Thoracic aorta (tissue), 2 donors: ENCODE data around the gene PDE1A. TPM values are rescaled to one million over a fixed set of nuclear protein-coding genes. Genes with fewer than 3 reads are reported as not detected.
"Not testable (repeated sequence)": the region's sequence is repeated elsewhere in the genome, so short reads cannot be mapped to it uniquely, and the experiment has no call there.

Source experiments
- ATAC-seq: fragments of 150-250 bp; one replicate; pipeline ENCODE4 v1.8.0; 2017; ENCODE audit warnings: low read depth; ENCODE audit not compliant: insufficient number of reproducible peaks, low FRiP score
- DNase-seq: peaks from one replicate; pipeline ENCODE4 v3.0.0-alpha.2; 2020; ENCODE audit warnings: low spot score
- H3K27ac ChIP-seq, 2 donors: fragments of 200-600 bp; sonication (generic); 1 replicate in 1 of 2; 2 replicates in 1 of 2; pipeline ENCODE4 v1.5.1; 2016; ENCODE audit warnings: mild to moderate bottlenecking in 2 of 2, moderate library complexity in 2 of 2
- H3K27me3 ChIP-seq: fragments of 200-600 bp; sonication (generic); replicated peaks from 2 replicates; pipeline ENCODE4 v1.6.0; 2016; ENCODE audit warnings: mild to moderate bottlenecking; ENCODE audit not compliant: insufficient read depth
- H3K36me3 ChIP-seq: fragments of 200-600 bp; sonication (generic); one replicate; pipeline ENCODE4 v1.5.1; 2016
- H3K4me1 ChIP-seq, 2 donors: fragments of 200-600 bp; sonication (generic); 1 replicate in 1 of 2; 2 replicates in 1 of 2; pipeline versions ENCODE4 v1.5.1 to v1.6.0; 2016; ENCODE audit warnings: low read depth in 2 of 2, mild to moderate bottlenecking in 1 of 2; ENCODE audit not compliant: control insufficient read depth in 1 of 2
- H3K4me3 ChIP-seq: fragments of 200-600 bp; sonication (generic); 2 replicates; pipeline ENCODE4 v1.5.1; 2016; ENCODE audit warnings: mild to moderate bottlenecking
- H3K9me3 ChIP-seq: fragments of 200-600 bp; sonication (generic); 2 replicates; pipeline ENCODE4 v1.5.1; 2016
- CTCF ChIP-seq: fragments of 200-600 bp; sonication (generic); IDR thresholded peaks from one replicate; pipeline ENCODE4 v1.5.1; 2019; ENCODE audit warnings: antibody characterized with exemption
- total RNA-seq, 2 donors: library from RNA; depleted of rRNA; stranded (reverse); fragments of >200 nt; gene quantifications; one replicate each; pipeline versions ENCODE4 v1.1.0 to v1.2.3, GENCODE V29; 2016

PDE1A gene
- total RNA-seq, 2 donors from 2014 or later, result 31.7 to 35.2 TPM

GRCh38 chr2:182404975-182405561, 21.8 kb downstream of the PDE1A start:
- Histone ChIP-seq H3K4me3 (no peak overlapping the region), H3K27me3 (no peaks in the 10 kb centered on the region), H3K9me3 (no peaks in the 10 kb centered on the region), H3K36me3 (no peaks in the 10 kb centered on the region), H3K27ac (no peak overlapping the region), H3K4me1 (peaks cover 5 to 7% of the 10 kb centered on the region in 2 donors)
- DNase-seq (no peak), ATAC-seq (no peak)
- no peak for TF ChIP-seq CTCF

- no peaks in the 10 kb centered on the region for H3K9me3 ChIP-seq
- no peak overlapping the region for H3K4me3 ChIP-seq
- H3K27ac ChIP-seq, result no peak overlapping the region
- no peaks in the 10 kb centered on the region for H3K27me3 ChIP-seq
- TF ChIP-seq CTCF, result no peak
- peaks cover 5 to 7% of the 10 kb centered on the region in 2 donors for H3K4me1 ChIP-seq
- ATAC-seq (no peak), DNase-seq (no peak)
- H3K36me3 ChIP-seq, result no peaks in the 10 kb centered on the region
Observed at GRCh38 chr2:182404092-182404491, 22.7 kb downstream of the PDE1A start.

GRCh38 chr2:182393270-182393760, 33.5 kb downstream of the PDE1A start:
- no peak for ATAC-seq

DNA sequence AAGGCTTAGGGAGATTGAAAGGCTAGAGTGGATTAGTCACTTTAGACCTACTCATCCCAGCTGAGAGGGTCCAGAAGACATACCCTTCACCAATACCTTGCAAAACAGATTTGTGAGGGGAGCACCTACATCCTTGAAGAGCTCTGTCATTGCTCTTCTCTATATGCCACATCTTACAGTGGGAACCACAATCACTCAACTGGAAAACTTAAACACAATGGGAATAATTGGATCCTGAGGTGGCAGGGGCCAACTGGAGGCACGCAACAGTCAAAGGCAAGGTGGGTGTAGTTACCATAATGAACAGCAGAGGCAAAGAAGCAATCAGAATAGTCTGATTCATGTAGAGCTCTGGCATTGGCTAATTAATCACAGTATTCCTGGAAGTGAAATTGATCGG, 35.4 kb downstream of the PDE1A start:
- Histone ChIP-seq H3K4me3 (no peak overlapping the region), H3K27ac (no peak overlapping the region), H3K27me3 (no peaks in the 10 kb centered on the region), H3K9me3 (no peaks in the 10 kb centered on the region), H3K36me3 (no peaks in the 10 kb centered on the region), H3K4me1 (no peaks in the 10 kb centered on the region)
- no peak for ATAC-seq
- no peak for TF ChIP-seq CTCF
- no peak for DNase-seq

More at GRCh38 chr2:182393270-182393760, 33.5 kb downstream of the PDE1A start:
- H3K9me3 ChIP-seq, result no peaks in the 10 kb centered on the region
- H3K27me3 ChIP-seq, result no peaks in the 10 kb centered on the region
- H3K4me3 ChIP-seq, result no peak overlapping the region
- H3K36me3 ChIP-seq, result no peaks in the 10 kb centered on the region
- H3K4me1 ChIP-seq, result no peaks in the 10 kb centered on the region
- TF ChIP-seq CTCF, result no peak
- H3K27ac ChIP-seq, result no peak overlapping the region
- no peak for DNase-seq

DNA sequence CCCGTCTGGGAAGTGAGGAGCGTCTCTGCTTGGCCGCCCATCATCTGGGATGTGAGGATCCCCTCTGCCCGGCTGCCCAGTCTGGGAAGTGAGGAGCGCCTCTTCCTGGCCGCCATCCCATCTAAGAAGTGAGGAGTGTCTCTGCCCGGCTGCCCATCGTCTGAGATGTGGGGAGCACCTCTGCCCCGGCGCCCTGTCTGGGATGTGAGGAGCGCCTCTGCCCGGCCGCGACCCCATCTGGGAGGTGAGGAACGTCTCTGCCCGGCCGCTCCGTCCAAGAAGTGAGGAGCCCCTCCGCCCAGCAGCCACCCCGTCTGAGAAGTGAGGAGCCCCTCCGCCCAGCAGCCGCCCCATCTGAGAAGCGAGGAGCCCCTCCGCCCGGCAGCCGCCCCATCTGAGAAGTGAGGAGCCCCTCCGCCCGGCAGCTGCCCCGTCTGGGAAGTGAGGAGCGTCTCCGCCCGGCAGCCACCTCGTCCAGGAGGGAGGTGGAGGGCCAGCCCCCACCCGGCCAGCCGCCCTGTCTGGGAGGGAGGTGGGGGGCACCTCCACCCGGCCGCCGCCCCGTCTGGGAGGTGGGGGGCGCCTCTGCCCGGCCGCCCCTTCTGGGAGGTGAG, 40.5 kb downstream of the PDE1A start:
- H3K4me3 ChIP-seq, H3K27ac ChIP-seq, ATAC-seq, H3K27me3 ChIP-seq, H3K36me3 ChIP-seq, DNase-seq, H3K4me1 ChIP-seq, H3K9me3 ChIP-seq: not testable (repeated sequence)
